ENCODE results near the gene MEGF11.

Gene MEGF11

GRCh38 chr15:66108483-66109265, 144.9 kb downstream of the MEGF11 start:
- DNase-seq, result no peak

- no peak for DNase-seq
These were observed 146.5 kb downstream of the MEGF11 start for GRCh38 chr15:66107070-66107469.

- no peak for DNase-seq
These were observed 148.0 kb downstream of the MEGF11 start for GRCh38 chr15:66105286-66106265.

GRCh38 chr15:66103293-66103590, 150.3 kb downstream of the MEGF11 start:
- DNase-seq, result no peak

GRCh38 chr15:66102563-66103292, 150.8 kb downstream of the MEGF11 start:
- no peak for DNase-seq

GRCh38 chr15:66101715-66102395, 151.7 kb downstream of the MEGF11 start:
- no peak for DNase-seq

GRCh38 chr15:66100761-66101160, 152.8 kb downstream of the MEGF11 start:
- DNase-seq, result no peak

- DNase-seq, result no peak
These were observed 153.4 kb downstream of the MEGF11 start for GRCh38 chr15:66099950-66100671.

GRCh38 chr15:66098022-66098363, 155.6 kb downstream of the MEGF11 start:
- no peak for DNase-seq

- DNase-seq, result no peak
These were observed 156.2 kb downstream of the MEGF11 start for GRCh38 chr15:66097151-66098021.

- DNase-seq, result no peak
These were observed 156.9 kb downstream of the MEGF11 start for GRCh38 chr15:66096688-66097058.

- DNase-seq, result no peak
These were observed 157.5 kb downstream of the MEGF11 start for GRCh38 chr15:66095871-66096687.

- no peak for DNase-seq
These were observed 159.2 kb downstream of the MEGF11 start for GRCh38 chr15:66094331-66094730.

- DNase-seq, result no peak
These were observed 161.2 kb downstream of the MEGF11 start for GRCh38 chr15:66092053-66093016.

- no peak for DNase-seq
These were observed 164.0 kb downstream of the MEGF11 start for GRCh38 chr15:66089509-66089908.

- no peak for DNase-seq
These were observed 164.5 kb downstream of the MEGF11 start for GRCh38 chr15:66089049-66089448.

- DNase-seq, result no peak
These were observed 168.4 kb downstream of the MEGF11 start for GRCh38 chr15:66085128-66085527.

- no peak for DNase-seq
These were observed 168.8 kb downstream of the MEGF11 start for GRCh38 chr15:66084704-66085103.
